HG03064 (cell line): ENCODE results near the gene BRD3OS.
A peak's percentile ranks its signal among the peaks of the same experiment; 100 is the strongest.

Experiments
- ATAC-seq: cut with Tn5 transposase; IDR thresholded peaks from one replicate; pipeline ENCODE4 v1.9.1; 2021; ENCODE audit warnings: low read depth; ENCODE audit not compliant: unreplicated experiment

Gene BRD3OS

DNA sequence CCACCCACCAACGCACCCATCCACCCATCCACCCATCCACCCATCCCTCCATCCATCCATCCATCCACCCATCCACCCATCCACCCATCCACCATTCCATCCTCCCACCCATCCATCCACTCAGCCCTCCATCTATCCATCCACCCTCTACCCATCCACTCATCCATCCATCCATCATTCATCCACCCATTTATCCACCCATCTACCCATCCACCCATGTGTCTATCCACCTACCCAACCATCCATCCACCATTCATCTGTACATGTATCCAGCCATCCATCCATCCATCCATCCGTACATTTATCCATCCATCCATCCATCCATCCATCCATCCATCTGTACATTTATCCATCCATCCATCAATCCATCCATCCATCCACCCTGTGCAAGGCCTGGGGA lies 22.0 kb upstream of the BRD3OS start:
- ATAC-seq, result no peak

GRCh38 chr9:134004131-134004873 lies 21.0 kb upstream of the BRD3OS start:
- no peak for ATAC-seq

- ATAC-seq, result no peak
These were observed 20.4 kb upstream of the BRD3OS start for GRCh38 chr9:134004881-134005280.

GRCh38 chr9:134005381-134005780 lies 19.9 kb upstream of the BRD3OS start:
- no peak for ATAC-seq

GRCh38 chr9:134007150-134007549 lies 18.1 kb upstream of the BRD3OS start:
- ATAC-seq, result no peak

GRCh38 chr9:134007571-134007970 lies 17.7 kb upstream of the BRD3OS start:
- ATAC-seq, result no peak

GRCh38 chr9:134010310-134011173 lies 14.7 kb upstream of the BRD3OS start:
- ATAC-seq, result no peak

DNA sequence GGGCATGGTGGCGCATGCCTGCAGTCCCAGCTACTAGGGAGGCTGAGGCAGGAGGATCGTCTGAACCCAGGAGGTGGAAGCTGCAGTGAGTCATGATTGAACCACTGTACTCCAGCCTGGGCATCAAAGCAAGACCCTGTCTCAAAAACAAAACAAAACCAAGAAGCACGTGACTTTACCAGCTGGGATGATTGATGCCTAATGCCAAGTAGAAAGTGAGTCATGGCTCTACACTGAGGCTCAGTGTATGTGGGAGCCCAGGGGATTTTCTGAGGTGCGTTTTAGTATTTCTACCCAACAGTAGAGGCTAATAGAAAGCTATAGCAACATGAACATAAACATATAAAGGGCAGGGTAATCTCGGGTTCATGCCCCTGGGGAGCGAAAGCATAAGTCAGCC lies 13.9 kb upstream of the BRD3OS start:
- ATAC-seq, result no peak

GRCh38 chr9:134014946-134015345 lies 10.3 kb upstream of the BRD3OS start:
- no peak for ATAC-seq

- no peak for ATAC-seq
These were observed 978 bp upstream of the BRD3OS start for GRCh38 chr9:134024214-134024792.

- peak; percentile 41 for ATAC-seq
These were observed 593 bp downstream of the BRD3OS start for GRCh38 chr9:134025606-134026541.

GRCh38 chr9:134026581-134026980 lies 1.3 kb downstream of the BRD3OS start:
- ATAC-seq, result no peak

GRCh38 chr9:134026981-134027380 lies 1.7 kb downstream of the BRD3OS start:
- ATAC-seq, result no peak

DNA sequence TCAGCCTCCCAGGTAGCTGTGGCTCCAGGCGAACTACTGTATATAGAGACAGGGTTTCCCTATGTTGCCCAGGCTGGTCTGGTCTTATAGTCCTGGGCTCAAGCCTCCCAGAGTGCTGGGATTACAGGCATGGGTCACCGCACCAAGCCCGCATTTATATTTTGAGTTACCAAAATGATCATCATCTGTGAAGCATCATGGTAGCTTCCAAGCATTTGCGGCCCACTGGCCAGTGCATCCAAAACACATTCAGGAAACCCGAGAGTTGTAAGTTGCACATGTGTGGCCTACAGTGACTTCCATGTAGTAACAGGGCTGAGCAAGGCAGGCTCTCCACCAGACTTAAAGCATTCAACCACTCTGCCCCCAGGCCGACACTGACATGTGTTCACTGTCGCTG lies 2.3 kb downstream of the BRD3OS start:
- ATAC-seq, result no peak

DNA sequence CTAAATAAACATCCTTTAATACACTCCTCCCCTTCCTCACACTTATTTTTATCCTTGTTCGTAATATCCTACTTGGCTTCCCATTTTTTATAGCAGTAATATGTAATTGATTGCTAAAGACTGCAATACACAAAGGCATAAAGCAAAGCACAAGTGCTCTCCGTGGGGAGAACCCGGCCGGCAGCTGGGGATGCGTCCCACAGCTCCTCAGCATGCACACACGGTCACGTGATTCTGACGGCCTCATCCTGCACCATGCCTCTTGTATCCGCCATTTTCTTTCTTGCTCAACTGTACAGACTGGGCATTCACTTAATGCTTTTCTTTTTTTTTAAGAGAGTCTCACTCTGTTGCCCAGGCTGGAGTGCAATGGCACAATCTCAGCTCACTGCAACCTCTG lies 2.8 kb downstream of the BRD3OS start:
- no peak for ATAC-seq

GRCh38 chr9:134028575-134029247 lies 3.4 kb downstream of the BRD3OS start:
- ATAC-seq, result no peak

GRCh38 chr9:134029248-134030226 lies 4.3 kb downstream of the BRD3OS start:
- no peak for ATAC-seq

DNA sequence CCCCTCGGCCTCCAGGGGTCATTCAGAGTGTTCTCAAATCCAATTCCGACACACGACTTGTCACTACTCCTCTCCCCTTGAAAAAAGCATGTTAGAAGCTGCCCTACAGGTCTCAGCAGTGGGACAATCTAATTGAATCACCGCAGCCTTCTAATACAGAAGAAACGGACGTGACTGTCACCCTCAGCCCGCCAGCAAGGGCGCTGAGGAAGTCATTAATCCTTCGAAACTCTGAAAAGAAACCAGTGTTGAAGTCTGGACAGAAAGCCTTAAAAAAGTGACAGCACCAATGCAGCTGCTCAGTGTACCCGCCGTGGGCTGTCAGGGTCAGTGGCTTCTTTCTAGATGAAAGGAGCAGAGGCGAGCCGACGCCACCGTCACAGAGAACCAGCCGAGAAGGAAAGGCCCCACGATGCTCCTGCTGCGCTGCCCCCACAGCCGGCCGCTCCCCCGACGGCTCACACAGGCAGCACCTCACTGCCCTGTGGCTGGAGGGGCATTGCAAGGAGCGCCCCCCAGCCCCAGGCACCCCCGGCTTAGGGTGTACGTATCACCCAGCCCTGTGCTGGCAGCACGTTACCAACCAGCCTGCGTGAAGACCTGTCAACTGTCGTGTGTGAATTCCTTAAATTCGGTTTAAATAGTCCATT lies 5.7 kb downstream of the BRD3OS start:
- ATAC-seq, result no peak
